Lower leg skin (tissue), 4 donors: ENCODE results near the gene USP25. TPM values are rescaled to one million over a fixed set of nuclear protein-coding genes. Genes with fewer than 3 reads are reported as not detected.
A peak's percentile ranks its signal among the peaks of the same experiment; 100 is the strongest.

ENCODE experiments used
- DNase-seq, 2 donors: peaks; one replicate each; pipeline ENCODE4 v3.0.0-alpha.2; 2019; ENCODE audit warnings: low spot score in 2 of 2
- H3K4me3 ChIP-seq: fragments of 200-600 bp; sonication (generic); 2 replicates; pipeline ENCODE4 v1.5.1; 2017; ENCODE audit warnings: mild to moderate bottlenecking, low read depth; ENCODE audit not compliant: poor library complexity, severe bottlenecking
- CTCF ChIP-seq, 3 donors: fragments of 450-650 bp; IDR thresholded peaks; one replicate each; pipeline ENCODE4 v1.5.1; 2016; ENCODE audit warnings: antibody characterized with exemption in 3 of 3, mild to moderate bottlenecking in 3 of 3, moderate library complexity in 2 of 3
- POLR2A ChIP-seq, 2 donors: fragments of 450-650 bp; IDR thresholded peaks; one replicate each; pipeline ENCODE4 v1.6.1; 2016 to 2017; ENCODE audit warnings: antibody characterized with exemption in 2 of 2, mild to moderate bottlenecking in 1 of 2, moderate library complexity in 1 of 2
- WGBS, 2 donors: methylation state at CpG; one replicate each; pipeline ENCODE4 v1.1.5; 2018; 5-methylcytosine and 5-hydroxymethylcytosine counted together
- intact Hi-C: fragments of 100-400 bp; cut with DNase I; formaldehyde crosslinking; loops from one replicate; pipeline ENCODE4 v1.15.0; 2023; ENCODE audit warnings: low total_unique reads
- total RNA-seq, 4 donors: library from RNA; depleted of rRNA; stranded (reverse); fragments of >200 nt; gene quantifications; one replicate each; pipeline ENCODE4 v1.1.0, GENCODE V29; 2016

Gene USP25
- total RNA-seq, 4 donors from 2014 or later: 20.4 to 37.4 (median 32.3) TPM

DNA sequence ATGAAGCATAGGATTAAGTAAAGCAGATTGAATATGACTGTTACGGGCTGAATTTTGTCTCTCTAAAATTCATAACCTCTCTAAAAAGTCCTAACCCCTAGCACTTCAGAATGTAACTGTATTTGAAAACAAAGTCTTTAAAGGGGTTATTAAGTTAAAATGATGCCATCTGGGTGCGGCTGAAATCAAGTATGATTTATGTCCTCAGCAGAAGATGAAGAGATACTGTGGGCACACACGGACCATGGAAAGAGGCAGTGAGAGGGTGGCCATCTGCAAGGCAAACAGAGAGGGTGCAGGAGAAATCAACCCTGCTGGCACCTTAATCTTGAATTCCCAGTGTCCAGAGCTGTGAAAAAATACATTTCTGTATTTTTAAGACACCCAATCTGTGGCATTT lies 3.8 kb upstream of the USP25 start:
- intact Hi-C loops: loop anchor here (2.0 kb wide), 1 partner anchor 43 kb away; no protein-coding TSS in a partner anchor
- no peak for DNase-seq
- 66% methylated on average over 3 of the region's 3 CpGs for WGBS, 2 donors
- no peak for TF ChIP-seq CTCF (IDR thresholded peaks at IDR 0.05)
- no peak overlapping the region for H3K4me3 ChIP-seq

GRCh38 chr21:15728046-15728445 lies 1.7 kb upstream of the USP25 start:
- WGBS, 2 donors: 91 to 93% methylated on average over 3 of the region's 3 CpGs
- DNase-seq: no peak
- intact Hi-C loops: no loop called here
- H3K4me3 ChIP-seq: no peak overlapping the region
- TF ChIP-seq CTCF (IDR thresholded peaks at IDR 0.05) (no peak), POLR2A (IDR thresholded peaks at IDR 0.05) (no peak)

GRCh38 chr21:15729346-15729673 lies 472 bp upstream of the USP25 start:
- H3K4me3 ChIP-seq: no peak overlapping the region
- intact Hi-C loops: no loop called here
- TF ChIP-seq POLR2A (IDR thresholded peaks at IDR 0.05) (no peak), CTCF (IDR thresholded peaks at IDR 0.05) (no peak)
- no peak for DNase-seq
- 2 to 3% methylated on average over 11 of the region's 11 CpGs for WGBS, 2 donors

DNA sequence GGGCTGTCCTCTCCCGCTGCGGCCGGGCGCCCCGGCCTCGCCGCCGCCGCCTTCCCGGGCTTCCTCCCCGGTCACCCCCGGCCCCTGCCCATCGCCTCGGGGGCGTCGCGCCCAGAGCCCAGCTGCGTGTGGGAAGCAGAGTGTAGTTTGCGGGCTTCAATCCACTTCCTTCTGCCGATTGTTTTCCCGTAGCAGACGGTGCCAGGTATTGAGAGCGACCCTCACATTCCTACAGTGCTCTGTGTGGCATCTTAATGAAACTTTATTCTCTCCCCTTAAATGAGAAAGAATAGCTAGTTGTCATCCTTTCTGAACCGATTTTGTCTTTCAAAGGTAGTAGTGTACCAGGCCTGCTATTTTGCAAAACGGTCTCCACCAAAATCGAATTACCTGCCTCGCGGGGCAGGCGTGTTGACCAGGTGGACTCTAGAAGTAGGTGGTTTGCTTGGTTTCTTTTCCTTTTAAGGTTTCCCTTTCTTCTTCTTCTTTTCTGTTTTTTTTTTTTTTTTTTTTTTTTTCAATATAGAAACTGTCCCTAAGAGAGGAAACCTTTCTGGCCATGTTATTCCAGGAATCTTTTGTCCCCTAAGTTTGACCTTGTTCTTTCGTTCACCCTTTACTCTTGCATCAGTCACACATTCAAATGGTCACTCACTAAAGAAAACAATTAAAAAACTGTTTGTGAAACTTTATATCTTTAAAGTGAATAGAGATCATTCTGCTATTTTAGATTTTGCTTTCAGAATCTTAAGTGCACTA lies 881 bp downstream of the USP25 start:
- DNase-seq: peak in 1 of 2 donors; percentile 86
- TF ChIP-seq CTCF (IDR thresholded peaks at IDR 0.05) (no peak), POLR2A (IDR thresholded peaks at IDR 0.05) (no peak)
- H3K4me3 ChIP-seq: peak overlapping the region; percentile 66
- intact Hi-C loops: no loop called here
- WGBS, 2 donors: 0% methylated on average over 19 to 30 of the region's 30 CpGs

- intact Hi-C loops: no loop called here
- WGBS, 2 donors: 12% methylated on average over 4 of the region's 4 CpGs
- H3K4me3 ChIP-seq: no peak overlapping the region
- no peak for TF ChIP-seq CTCF (IDR thresholded peaks at IDR 0.05)
- no peak for TF ChIP-seq POLR2A (IDR thresholded peaks at IDR 0.05)
- DNase-seq: no peak
These were observed 1.4 kb downstream of the USP25 start for GRCh38 chr21:15731243-15731613.
